Measurements from ENCODE around the gene SPRR5.

DNA sequence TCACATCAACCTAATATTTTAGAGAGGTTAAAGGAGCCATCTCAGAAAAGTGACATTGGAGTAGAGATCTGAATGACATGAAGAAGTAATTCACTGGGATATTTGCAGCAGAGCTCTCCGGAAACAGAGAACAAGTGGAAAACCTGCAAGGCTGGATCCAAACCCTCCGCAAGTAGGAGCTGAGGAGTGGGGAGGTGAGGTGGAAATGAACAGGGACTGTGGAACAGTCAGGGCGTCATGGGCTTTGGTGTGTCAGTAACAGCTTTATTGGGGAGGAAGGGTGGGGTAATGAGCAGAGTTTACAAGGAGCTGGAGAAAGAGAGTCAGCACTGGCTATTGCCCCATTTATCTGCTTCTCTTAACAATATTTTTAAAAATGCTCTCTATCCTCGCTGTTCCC lies 48.0 kb upstream of the SPRR5 start:
- TF ChIP-seq, protein P1, sequence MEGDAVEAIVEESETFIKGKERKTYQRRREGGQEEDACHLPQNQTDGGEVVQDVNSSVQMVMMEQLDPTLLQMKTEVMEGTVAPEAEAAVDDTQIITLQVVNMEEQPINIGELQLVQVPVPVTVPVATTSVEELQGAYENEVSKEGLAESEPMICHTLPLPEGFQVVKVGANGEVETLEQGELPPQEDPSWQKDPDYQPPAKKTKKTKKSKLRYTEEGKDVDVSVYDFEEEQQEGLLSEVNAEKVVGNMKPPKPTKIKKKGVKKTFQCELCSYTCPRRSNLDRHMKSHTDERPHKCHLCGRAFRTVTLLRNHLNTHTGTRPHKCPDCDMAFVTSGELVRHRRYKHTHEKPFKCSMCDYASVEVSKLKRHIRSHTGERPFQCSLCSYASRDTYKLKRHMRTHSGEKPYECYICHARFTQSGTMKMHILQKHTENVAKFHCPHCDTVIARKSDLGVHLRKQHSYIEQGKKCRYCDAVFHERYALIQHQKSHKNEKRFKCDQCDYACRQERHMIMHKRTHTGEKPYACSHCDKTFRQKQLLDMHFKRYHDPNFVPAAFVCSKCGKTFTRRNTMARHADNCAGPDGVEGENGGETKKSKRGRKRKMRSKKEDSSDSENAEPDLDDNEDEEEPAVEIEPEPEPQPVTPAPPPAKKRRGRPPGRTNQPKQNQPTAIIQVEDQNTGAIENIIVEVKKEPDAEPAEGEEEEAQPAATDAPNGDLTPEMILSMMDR (IDR thresholded peaks at IDR 0.05; ENCODE audit: low read depth, low read length), result no peak
- TF ChIP-seq EZH2phosphoT487 (IDR thresholded peaks at IDR 0.05; ENCODE audit: low read depth), result no peak
